ENCODE data around the gene ELF2. TPM values are rescaled to one million over a fixed set of nuclear protein-coding genes. Genes with fewer than 3 reads are reported as not detected.

ELF2 gene
- total RNA-seq, 1 experiment from 2014 or later: 21.9 TPM

GRCh38 chr4:139053909-139054308 lies 123.1 kb downstream of the ELF2 start:
- in situ Hi-C loops (cut with HindIII; ENCODE audit: low pct_unique_long_range_greater_than_20kb, low sequenced_read_pairs): no loop called here
- no peak for DNase-seq (ENCODE audit: low read depth, low spot score)
- intact Hi-C loops (cut with micrococcal nuclease; ENCODE audit: unreplicated experiment): no loop called here
- H3K9me3 ChIP-seq (ENCODE audit: control insufficient read depth, insufficient read depth, low read depth, low read length): no peaks in the 10 kb centered on the region
- H3K27me3 ChIP-seq (ENCODE audit: control insufficient read depth, insufficient read depth, low read length): no peaks in the 10 kb centered on the region
- ChIA-PET POLR2A (no interaction called here), CTCF (no interaction called here)
- no peaks in the 10 kb centered on the region for H3K4me1 ChIP-seq (ENCODE audit: control insufficient read depth, insufficient read depth, low read length)
- H3K27ac ChIP-seq (ENCODE audit: low read length): no peak overlapping the region
- H3K4me3 ChIP-seq (ENCODE audit: low read depth in 2 of 2, low read length in 2 of 2): no peak overlapping the region
- TF ChIP-seq TCF7L2 (IDR thresholded peaks at IDR 0.05; ENCODE audit: low read depth, low read length) (no peak), POLR2AphosphoS5 (IDR thresholded peaks at IDR 0.05; ENCODE audit: low read depth, low read length) (no peak), REST (IDR thresholded peaks at IDR 0.05; ENCODE audit: insufficient read depth in 1 of 2, low read depth in 2 of 2, low read length in 1 of 2) (no peak), CTCF (IDR thresholded peaks at IDR 0.05) (no peak), SIN3A (IDR thresholded peaks at IDR 0.05; ENCODE audit: borderline replicate concordance, insufficient read depth, low read depth, low read length) (no peak)
- BruUV-seq (replicated peaks): no TSS peak
- no peaks in the 10 kb centered on the region; the same call in 1 of the 2 replicates for H3K36me3 ChIP-seq (ENCODE audit: control insufficient read depth, insufficient read depth, low read length)
- no peak for ATAC-seq

- intact Hi-C loops (cut with micrococcal nuclease; ENCODE audit: unreplicated experiment): no loop called here
- no peak for ATAC-seq
- H3K4me3 ChIP-seq (ENCODE audit: low read depth in 2 of 2, low read length in 2 of 2): no peak overlapping the region
- BruUV-seq (replicated peaks): no TSS peak
- no peaks in the 10 kb centered on the region for H3K4me1 ChIP-seq (ENCODE audit: control insufficient read depth, insufficient read depth, low read length)
- H3K27me3 ChIP-seq (ENCODE audit: control insufficient read depth, insufficient read depth, low read length): no peaks in the 10 kb centered on the region
- in situ Hi-C loops (cut with HindIII; ENCODE audit: low pct_unique_long_range_greater_than_20kb, low sequenced_read_pairs): no loop called here
- DNase-seq (ENCODE audit: low read depth, low spot score): no peak
- no peak overlapping the region for H3K27ac ChIP-seq (ENCODE audit: low read length)
- peaks cover 2% of the 10 kb centered on the region for H3K36me3 ChIP-seq (ENCODE audit: control insufficient read depth, insufficient read depth, low read length)
- TF ChIP-seq CTCF (IDR thresholded peaks at IDR 0.05) (no peak), SIN3A (IDR thresholded peaks at IDR 0.05; ENCODE audit: borderline replicate concordance, insufficient read depth, low read depth, low read length) (no peak), POLR2AphosphoS5 (IDR thresholded peaks at IDR 0.05; ENCODE audit: low read depth, low read length) (no peak; the same call in 1 of the 2 replicates), TCF7L2 (IDR thresholded peaks at IDR 0.05; ENCODE audit: low read depth, low read length) (no peak), REST (IDR thresholded peaks at IDR 0.05; ENCODE audit: insufficient read depth in 1 of 2, low read depth in 2 of 2, low read length in 1 of 2) (no peak)
- no peaks in the 10 kb centered on the region for H3K9me3 ChIP-seq (ENCODE audit: control insufficient read depth, insufficient read depth, low read depth, low read length)
- POLR2A ChIA-PET: no interaction called here
- CTCF ChIA-PET: no interaction called here
Measured at GRCh38 chr4:139050446-139050845, 126.6 kb downstream of the ELF2 start.

All from Panc1 (cell line).